Ishikawa (cell line): ENCODE data around the gene PARD3B.

Source experiments
- CREB1 ChIP-seq: IDR thresholded peaks from 2 replicates; pipeline ENCODE4 v1.6.1; 2012; ENCODE audit warnings: low read depth
- EP300 ChIP-seq: IDR thresholded peaks from 2 replicates; pipeline ENCODE4 v1.6.1; 2012; ENCODE audit warnings: borderline replicate concordance
- NFIC ChIP-seq: IDR thresholded peaks from 2 replicates; pipeline ENCODE4 v1.6.1; 2012
- TF ChIP-seq, protein P1 (sequence below): IDR thresholded peaks from 2 replicates; pipeline ENCODE4 v1.6.1; 2012; ENCODE audit warnings: low read depth, mild to moderate bottlenecking

DNA sequence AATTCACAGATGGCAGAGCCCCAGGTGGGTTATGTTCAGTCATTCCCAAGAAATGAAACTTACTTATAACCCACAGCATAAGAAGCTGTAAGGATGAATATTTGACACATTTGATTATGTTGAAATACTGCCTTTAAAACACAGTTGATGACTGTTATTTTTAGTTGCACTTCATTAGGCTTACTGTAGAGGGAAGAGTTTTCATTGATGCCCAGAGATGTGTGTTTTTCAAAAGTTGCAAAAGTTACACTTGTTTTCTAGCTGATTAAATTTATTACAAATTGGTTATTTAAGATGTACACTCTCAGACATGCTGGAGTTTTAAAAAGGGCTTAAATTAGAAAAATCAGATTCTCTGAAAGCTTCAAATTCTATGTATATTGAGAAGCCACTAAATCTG is 506.1 kb downstream of the PARD3B start:
- TF ChIP-seq EP300 (no peak), NFIC (no peak), CREB1 (no peak)
- TF ChIP-seq, protein P1, sequence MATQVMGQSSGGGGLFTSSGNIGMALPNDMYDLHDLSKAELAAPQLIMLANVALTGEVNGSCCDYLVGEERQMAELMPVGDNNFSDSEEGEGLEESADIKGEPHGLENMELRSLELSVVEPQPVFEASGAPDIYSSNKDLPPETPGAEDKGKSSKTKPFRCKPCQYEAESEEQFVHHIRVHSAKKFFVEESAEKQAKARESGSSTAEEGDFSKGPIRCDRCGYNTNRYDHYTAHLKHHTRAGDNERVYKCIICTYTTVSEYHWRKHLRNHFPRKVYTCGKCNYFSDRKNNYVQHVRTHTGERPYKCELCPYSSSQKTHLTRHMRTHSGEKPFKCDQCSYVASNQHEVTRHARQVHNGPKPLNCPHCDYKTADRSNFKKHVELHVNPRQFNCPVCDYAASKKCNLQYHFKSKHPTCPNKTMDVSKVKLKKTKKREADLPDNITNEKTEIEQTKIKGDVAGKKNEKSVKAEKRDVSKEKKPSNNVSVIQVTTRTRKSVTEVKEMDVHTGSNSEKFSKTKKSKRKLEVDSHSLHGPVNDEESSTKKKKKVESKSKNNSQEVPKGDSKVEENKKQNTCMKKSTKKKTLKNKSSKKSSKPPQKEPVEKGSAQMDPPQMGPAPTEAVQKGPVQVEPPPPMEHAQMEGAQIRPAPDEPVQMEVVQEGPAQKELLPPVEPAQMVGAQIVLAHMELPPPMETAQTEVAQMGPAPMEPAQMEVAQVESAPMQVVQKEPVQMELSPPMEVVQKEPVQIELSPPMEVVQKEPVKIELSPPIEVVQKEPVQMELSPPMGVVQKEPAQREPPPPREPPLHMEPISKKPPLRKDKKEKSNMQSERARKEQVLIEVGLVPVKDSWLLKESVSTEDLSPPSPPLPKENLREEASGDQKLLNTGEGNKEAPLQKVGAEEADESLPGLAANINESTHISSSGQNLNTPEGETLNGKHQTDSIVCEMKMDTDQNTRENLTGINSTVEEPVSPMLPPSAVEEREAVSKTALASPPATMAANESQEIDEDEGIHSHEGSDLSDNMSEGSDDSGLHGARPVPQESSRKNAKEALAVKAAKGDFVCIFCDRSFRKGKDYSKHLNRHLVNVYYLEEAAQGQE, result no peak
